GM10266 (cell line): ENCODE results near the gene MDK.

Experiments used
- DNase-seq: peaks from one replicate; pipeline ENCODE4 v3.0.0; 2012; ENCODE audit errors: extremely low spot score
- TF ChIP-seq, protein P1 (sequence below): IDR thresholded peaks from 2 replicates; pipeline ENCODE4 v1.5.1; 2012; ENCODE audit warnings: mild to moderate bottlenecking, low read depth; ENCODE audit not compliant: control insufficient read depth, insufficient read depth; ENCODE audit errors: missing control alignments

The MDK gene

GRCh38 chr11:46383974-46384701, 2.7 kb downstream of the MDK start:
- TF ChIP-seq, protein P1, sequence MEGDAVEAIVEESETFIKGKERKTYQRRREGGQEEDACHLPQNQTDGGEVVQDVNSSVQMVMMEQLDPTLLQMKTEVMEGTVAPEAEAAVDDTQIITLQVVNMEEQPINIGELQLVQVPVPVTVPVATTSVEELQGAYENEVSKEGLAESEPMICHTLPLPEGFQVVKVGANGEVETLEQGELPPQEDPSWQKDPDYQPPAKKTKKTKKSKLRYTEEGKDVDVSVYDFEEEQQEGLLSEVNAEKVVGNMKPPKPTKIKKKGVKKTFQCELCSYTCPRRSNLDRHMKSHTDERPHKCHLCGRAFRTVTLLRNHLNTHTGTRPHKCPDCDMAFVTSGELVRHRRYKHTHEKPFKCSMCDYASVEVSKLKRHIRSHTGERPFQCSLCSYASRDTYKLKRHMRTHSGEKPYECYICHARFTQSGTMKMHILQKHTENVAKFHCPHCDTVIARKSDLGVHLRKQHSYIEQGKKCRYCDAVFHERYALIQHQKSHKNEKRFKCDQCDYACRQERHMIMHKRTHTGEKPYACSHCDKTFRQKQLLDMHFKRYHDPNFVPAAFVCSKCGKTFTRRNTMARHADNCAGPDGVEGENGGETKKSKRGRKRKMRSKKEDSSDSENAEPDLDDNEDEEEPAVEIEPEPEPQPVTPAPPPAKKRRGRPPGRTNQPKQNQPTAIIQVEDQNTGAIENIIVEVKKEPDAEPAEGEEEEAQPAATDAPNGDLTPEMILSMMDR, result no peak

DNA sequence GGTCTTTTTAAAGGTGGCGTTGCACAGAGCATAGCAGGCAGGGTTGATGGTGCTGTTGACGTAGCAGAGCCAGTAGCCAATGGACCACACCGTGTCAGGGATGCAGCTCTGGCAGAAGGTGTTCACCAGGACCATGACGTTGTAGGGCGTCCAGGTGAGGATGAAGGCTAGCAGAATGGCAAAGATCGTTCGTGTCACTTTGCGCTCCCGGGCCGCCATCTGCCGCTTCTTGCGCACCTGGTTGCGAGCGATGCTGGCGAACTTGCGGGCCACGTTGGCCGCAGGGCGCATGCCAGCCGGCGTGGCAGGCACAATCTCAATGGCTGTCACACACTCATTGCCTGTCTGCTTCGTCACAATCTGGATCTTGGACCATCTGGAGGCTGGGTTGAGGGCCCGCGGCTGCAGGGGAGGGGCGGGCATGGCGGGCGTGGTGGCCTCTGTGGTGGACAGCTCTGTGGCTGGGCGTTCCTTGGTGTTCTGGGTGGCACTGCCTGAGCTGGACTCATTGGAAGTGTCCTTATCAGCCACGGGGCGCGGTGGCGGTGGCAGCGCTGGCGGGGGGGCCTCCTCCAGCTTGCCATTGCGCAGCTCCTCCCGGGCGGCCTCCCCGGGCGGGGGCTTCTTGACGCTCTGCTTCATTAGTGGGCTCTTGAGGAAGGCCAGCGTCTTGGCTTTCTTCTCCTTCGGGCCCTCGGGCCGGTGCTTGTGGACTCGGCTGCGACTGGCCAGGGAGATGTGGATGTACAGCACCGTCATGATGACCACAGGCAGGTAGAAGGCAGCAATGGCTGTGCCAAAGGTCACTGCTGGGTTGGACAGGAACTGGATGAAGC, 3.9 kb downstream of the MDK start:
- DNase-seq, result no peak
- TF ChIP-seq, protein P1, result no peak

More at GRCh38 chr11:46383974-46384701, 2.7 kb downstream of the MDK start:
- DNase-seq, result no peak

- TF ChIP-seq, protein P1, result no peak
- no peak for DNase-seq
Measured at GRCh38 chr11:46386005-46386578, 4.6 kb downstream of the MDK start.

DNA sequence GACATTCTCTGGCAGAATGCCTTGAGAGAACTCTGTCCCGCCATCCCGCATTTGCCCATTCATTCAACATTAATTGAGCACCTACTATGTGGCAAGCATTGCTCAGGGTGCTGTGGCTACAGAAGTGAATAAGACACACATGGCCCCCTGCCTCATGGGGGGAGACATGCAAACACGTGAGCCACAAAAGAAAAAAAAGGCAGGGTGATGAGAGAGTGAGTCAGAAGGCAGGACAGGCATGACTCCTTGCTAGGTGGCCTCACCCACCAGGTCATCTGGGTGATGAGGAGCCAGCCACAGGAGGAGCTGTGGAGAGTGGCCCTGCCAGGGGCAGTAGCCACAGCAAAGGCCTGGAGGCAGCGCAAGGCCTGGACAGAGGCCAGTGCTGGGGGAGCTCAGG, 5.2 kb downstream of the MDK start:
- TF ChIP-seq, protein P1, result no peak
- DNase-seq, result no peak

DNA sequence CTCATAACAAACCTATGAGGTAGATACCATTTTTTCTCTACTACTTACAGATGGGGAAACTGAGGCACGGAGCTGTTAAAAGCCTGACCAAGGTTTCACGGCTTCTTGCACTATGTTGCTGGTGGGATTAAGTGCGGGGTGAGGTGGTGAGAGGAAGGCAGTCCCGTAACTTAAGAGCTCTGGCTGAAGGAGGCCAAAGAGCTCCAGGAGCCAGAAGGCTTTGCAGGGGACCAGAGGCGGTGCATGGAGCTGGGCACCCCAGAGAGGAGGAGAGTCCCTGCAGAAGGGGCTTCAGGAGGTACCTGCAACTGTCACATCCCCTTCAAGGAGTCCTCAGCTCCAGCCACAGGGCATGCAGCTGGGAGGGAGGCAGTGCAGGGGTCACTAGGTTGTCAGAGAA, 6.0 kb downstream of the MDK start:
- TF ChIP-seq, protein P1, result no peak
- DNase-seq, result no peak

GRCh38 chr11:46387919-46388618, 6.6 kb downstream of the MDK start:
- TF ChIP-seq, protein P1, result no peak
- DNase-seq, result no peak
